Measurements from ENCODE around the gene GRID1.

GRID1 gene

DNA sequence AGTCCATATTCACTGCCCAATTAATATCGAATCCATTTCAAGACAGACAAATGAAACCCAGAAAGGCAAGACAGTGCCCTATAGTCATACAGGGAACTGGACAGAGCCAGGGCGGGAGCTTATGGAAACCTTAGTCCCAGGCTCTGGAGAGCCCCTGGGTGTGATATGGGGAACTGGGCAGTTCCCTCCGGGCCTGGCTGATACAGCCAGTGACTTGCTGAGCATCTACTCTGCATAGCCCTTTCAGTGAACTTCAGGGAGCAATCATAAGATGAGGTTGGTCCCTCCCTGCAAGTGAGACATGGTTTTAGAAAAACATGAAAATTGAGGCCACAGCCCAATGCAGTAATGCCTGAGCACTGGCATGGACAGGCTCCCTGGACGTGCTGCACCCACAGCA is 241.9 kb downstream of the GRID1 start:
- H3K4me3 ChIP-seq (replicated peaks in 1 of 2; ENCODE audit: low read depth in 2 of 2, low read length in 2 of 2) = no peak overlapping the region
- DNase-seq (ENCODE audit: low read depth in 2 of 2) = no peak
- TF ChIP-seq, protein P1, sequence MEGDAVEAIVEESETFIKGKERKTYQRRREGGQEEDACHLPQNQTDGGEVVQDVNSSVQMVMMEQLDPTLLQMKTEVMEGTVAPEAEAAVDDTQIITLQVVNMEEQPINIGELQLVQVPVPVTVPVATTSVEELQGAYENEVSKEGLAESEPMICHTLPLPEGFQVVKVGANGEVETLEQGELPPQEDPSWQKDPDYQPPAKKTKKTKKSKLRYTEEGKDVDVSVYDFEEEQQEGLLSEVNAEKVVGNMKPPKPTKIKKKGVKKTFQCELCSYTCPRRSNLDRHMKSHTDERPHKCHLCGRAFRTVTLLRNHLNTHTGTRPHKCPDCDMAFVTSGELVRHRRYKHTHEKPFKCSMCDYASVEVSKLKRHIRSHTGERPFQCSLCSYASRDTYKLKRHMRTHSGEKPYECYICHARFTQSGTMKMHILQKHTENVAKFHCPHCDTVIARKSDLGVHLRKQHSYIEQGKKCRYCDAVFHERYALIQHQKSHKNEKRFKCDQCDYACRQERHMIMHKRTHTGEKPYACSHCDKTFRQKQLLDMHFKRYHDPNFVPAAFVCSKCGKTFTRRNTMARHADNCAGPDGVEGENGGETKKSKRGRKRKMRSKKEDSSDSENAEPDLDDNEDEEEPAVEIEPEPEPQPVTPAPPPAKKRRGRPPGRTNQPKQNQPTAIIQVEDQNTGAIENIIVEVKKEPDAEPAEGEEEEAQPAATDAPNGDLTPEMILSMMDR (IDR thresholded peaks at IDR 0.05; ENCODE audit: low read depth, low read length) = no peak

DNA sequence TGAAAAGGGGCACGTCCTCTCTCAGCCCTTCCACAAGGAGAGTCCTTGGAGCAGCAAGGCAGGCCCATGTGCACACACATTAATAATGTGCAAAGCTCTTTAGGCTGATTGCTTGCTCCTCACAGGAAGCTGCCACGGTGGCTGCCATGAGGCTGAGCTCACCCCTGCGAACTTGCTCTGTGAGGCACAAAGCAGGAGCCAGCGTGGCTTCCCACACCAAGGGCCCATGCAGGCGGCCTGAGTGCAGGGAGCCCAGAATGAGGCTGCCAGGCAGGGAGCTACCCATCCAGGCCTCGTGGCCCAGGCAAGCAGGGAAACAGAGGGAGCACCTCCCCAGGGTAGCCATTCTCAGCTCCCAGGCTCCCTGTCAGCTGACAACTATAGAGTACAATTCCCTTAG is 242.9 kb downstream of the GRID1 start:
- no peak for DNase-seq (ENCODE audit: low read depth in 2 of 2)
- H3K4me3 ChIP-seq (replicated peaks in 1 of 2; ENCODE audit: low read depth in 2 of 2, low read length in 2 of 2) = no peak overlapping the region
- TF ChIP-seq, protein P1 (IDR thresholded peaks at IDR 0.05; ENCODE audit: low read depth, low read length) = no peak

DNA sequence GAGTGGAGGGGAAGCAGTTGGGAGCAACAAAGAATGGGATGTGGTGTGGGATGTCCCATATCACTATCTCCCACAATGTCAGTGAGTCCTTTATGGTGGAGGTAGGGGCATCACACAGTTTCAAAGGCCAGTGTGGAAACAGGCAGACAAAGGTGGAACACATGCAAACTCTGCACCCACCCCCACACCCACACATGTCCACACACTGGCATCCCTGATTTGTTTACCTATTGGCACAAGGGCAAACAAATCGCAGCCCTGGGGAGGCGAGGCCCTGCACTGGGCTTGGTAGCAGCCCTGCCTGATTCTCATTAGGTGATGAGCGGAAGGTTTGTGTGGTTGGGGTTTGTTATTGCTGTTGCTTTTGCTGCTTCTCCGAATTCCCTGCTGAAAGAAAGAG is 243.3 kb downstream of the GRID1 start:
- DNase-seq (ENCODE audit: low read depth in 2 of 2) = no peak
- TF ChIP-seq, protein P1 (IDR thresholded peaks at IDR 0.05; ENCODE audit: low read depth, low read length) = no peak

DNA sequence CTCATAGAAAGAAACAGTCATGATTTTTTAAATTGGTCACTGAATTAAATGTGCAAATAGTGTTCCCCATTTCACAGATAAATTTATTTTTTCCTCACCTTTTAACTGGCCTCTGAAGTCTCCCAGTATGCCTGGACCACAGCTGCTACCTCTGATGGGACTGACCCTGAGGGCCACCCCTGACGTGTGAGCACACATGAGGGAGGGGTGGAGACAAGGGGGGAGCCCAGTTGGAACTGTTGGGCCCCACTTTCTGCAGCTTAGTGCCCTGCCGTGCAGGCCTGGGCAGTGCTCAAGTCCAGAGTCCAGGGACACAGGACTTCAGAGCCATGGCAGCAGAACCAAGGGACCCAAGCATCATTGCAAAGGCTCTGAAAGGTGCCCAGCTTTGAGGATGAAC is 243.9 kb downstream of the GRID1 start:
- no peak overlapping the region for H3K4me3 ChIP-seq (replicated peaks in 1 of 2; ENCODE audit: low read depth in 2 of 2, low read length in 2 of 2)
- no peak for DNase-seq (ENCODE audit: low read depth in 2 of 2)
- TF ChIP-seq, protein P1 (IDR thresholded peaks at IDR 0.05; ENCODE audit: low read depth, low read length) = no peak

More for the DNA sequence above, 243.3 kb downstream of the GRID1 start:
- no peak overlapping the region for H3K4me3 ChIP-seq (replicated peaks in 1 of 2; ENCODE audit: low read depth in 2 of 2, low read length in 2 of 2)

DNA sequence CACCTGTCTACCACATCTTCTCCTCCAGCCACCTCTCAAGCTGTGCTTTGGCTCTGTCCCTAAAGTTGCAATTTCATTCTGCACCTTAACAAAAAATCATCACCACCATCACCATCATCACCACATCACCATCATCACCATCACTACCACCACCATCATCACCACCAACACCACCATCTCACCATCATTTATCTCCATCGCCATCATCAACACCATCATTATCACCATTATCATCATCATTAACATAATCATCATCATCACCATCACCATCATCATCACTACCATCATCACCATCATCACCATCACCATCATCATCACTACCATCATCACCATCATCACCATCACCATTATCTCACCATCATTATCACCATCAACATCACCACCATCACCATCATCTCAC is 245.4 kb downstream of the GRID1 start:
- TF ChIP-seq, protein P1 (IDR thresholded peaks at IDR 0.05; ENCODE audit: low read depth, low read length) = no peak
- no peak for DNase-seq (ENCODE audit: low read depth in 2 of 2)
- no peak overlapping the region for H3K4me3 ChIP-seq (replicated peaks in 1 of 2; ENCODE audit: low read depth in 2 of 2, low read length in 2 of 2)

DNA sequence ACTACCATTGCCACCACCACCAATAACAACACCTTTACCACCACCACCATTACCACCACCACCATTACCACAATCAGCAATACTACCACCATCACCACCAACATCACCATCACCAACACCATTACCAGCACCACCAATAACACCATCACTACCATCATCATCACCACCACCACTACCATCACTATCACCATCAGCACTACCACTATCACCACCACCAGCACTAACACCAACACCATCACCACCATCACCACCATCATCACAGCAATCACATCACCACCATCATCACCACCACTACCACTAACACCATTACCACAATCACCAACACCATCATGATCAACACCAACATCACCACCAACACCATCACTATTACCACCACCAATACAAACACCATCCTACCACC is 249.5 kb downstream of the GRID1 start:
- no peak for DNase-seq (ENCODE audit: low read depth in 2 of 2)
- TF ChIP-seq, protein P1 (IDR thresholded peaks at IDR 0.05; ENCODE audit: low read depth, low read length) = no peak
- H3K4me3 ChIP-seq (replicated peaks in 1 of 2; ENCODE audit: low read depth in 2 of 2, low read length in 2 of 2) = no peak overlapping the region

DNA sequence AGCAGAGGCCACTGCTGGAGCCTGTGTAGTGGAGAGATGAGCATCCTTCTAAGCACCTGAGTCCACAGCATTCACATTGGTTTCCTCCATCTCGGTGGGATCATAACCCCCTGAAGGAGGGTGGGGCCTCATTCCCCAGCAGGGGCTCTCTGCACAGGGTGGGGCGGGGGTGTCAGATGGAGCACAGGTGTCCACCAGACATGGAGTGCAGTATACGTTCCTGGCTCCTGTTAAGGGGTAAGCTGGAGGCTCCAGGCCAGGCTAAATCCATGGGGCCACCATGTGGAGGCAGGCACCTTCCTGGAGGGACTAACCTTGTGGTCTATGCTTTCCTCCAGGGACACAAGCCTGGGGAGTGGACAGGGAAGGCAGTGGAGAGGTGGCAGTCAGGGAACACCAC is 252.6 kb downstream of the GRID1 start:
- no peak for DNase-seq (ENCODE audit: low read depth in 2 of 2)
- TF ChIP-seq, protein P1 (IDR thresholded peaks at IDR 0.05; ENCODE audit: low read depth, low read length) = no peak
- no peak overlapping the region for H3K4me3 ChIP-seq (replicated peaks in 1 of 2; ENCODE audit: low read depth in 2 of 2, low read length in 2 of 2)
